Hepatocyte (in vitro differentiated cells): ENCODE results near the gene UPF2. TPM values are rescaled to one million over a fixed set of nuclear protein-coding genes. Genes with fewer than 3 reads are reported as not detected.
"Not testable (repeated sequence)": the region's sequence is repeated elsewhere in the genome, so short reads cannot be mapped to it uniquely, and the experiment has no call there.

Experiments
- DNase-seq: peaks from one replicate; pipeline ENCODE4 v3.0.0-alpha.2; 2016; ENCODE audit warnings: low spot score
- H2AFZ ChIP-seq: fragments of 200-600 bp; sonication (generic); 2 replicates; pipeline ENCODE4 v1.6.0; 2016; ENCODE audit warnings: antibody characterized with exemption, mild to moderate bottlenecking
- H3K27ac ChIP-seq: fragments of 200-600 bp; sonication (generic); 2 replicates; pipeline ENCODE4 v1.5.1; 2016; ENCODE audit warnings: mild to moderate bottlenecking
- H3K27me3 ChIP-seq: fragments of 200-600 bp; sonication (generic); 2 replicates; pipeline ENCODE4 v1.6.1; 2016
- H3K36me3 ChIP-seq: fragments of 200-600 bp; sonication (generic); replicated peaks from 2 replicates; pipeline ENCODE4 v1.5.1; 2016; ENCODE audit warnings: low read depth; ENCODE audit not compliant: insufficient read depth
- H3K4me1 ChIP-seq: fragments of 200-600 bp; sonication (generic); 2 replicates; pipeline ENCODE4 v1.5.1; 2016; ENCODE audit warnings: mild to moderate bottlenecking, moderate library complexity; ENCODE audit not compliant: insufficient read depth
- H3K4me2 ChIP-seq: fragments of 200-600 bp; sonication (generic); 2 replicates; pipeline ENCODE4 v1.6.0; 2016
- H3K4me3 ChIP-seq: fragments of 200-600 bp; sonication (generic); 2 replicates; pipeline ENCODE4 v1.5.1; 2016; ENCODE audit warnings: mild to moderate bottlenecking
- H3K79me2 ChIP-seq: fragments of 200-600 bp; sonication (generic); 2 replicates; pipeline ENCODE4 v1.6.0; 2017; ENCODE audit warnings: mild to moderate bottlenecking
- H3K9me2 ChIP-seq: fragments of 200-600 bp; sonication (generic); replicated peaks from 2 replicates; pipeline ENCODE4 v1.6.0; 2017; ENCODE audit warnings: mild to moderate bottlenecking; ENCODE audit not compliant: insufficient read depth
- H3K9me3 ChIP-seq: fragments of 200-600 bp; sonication (generic); 2 replicates; pipeline ENCODE4 v1.5.1; 2016; ENCODE audit warnings: low read depth, mild to moderate bottlenecking
- H4K20me1 ChIP-seq: fragments of 200-600 bp; sonication (generic); 2 replicates; pipeline ENCODE4 v1.6.0; 2016; ENCODE audit warnings: mild to moderate bottlenecking; ENCODE audit not compliant: insufficient read depth, poor library complexity, severe bottlenecking
- CTCF ChIP-seq: fragments of 200-600 bp; sonication (generic); IDR thresholded peaks from 2 replicates; pipeline ENCODE4 v1.5.1; 2016; ENCODE audit warnings: antibody characterized with exemption, mild to moderate bottlenecking; ENCODE audit not compliant: poor library complexity
- EZH2 ChIP-seq: fragments of 200-600 bp; sonication (generic); IDR thresholded peaks from 2 replicates; pipeline ENCODE4 v1.6.1; 2016; ENCODE audit warnings: antibody characterized with exemption, mild to moderate bottlenecking, borderline replicate concordance
- EZH2phosphoT487 ChIP-seq: fragments of 200-600 bp; sonication (generic); IDR thresholded peaks from one replicate; pipeline ENCODE4 v1.6.1; 2018; ENCODE audit warnings: antibody characterized with exemption, mild to moderate bottlenecking, low read depth, moderate library complexity; ENCODE audit not compliant: unreplicated experiment, severe bottlenecking
- WGBS: methylation state at CpG from one replicate; pipeline ENCODE4 v1.1.6; 2016; ENCODE audit warnings: low lambda C conversion rate; ENCODE audit errors: missing lambda C conversion rate; 5-methylcytosine and 5-hydroxymethylcytosine counted together
- polyA plus RNA-seq: library from polyadenylated mRNA; unstranded; fragments of >200 nt; fragmentation: Nextera tagmentation; extraction: Ambion mirVana; gene quantifications from 2 replicates; pipeline ENCODE4 v1.2.1, GENCODE V29; 2016
- total RNA-seq: library from RNA; depleted of rRNA; stranded (reverse); fragments of >200 nt; gene quantifications from 2 replicates; pipeline ENCODE4 v1.2.3, GENCODE V29; 2014

Gene UPF2
- total and polyA plus RNA-seq, 2 experiments from 2014 or later: 12.3 to 14.5 TPM

DNA sequence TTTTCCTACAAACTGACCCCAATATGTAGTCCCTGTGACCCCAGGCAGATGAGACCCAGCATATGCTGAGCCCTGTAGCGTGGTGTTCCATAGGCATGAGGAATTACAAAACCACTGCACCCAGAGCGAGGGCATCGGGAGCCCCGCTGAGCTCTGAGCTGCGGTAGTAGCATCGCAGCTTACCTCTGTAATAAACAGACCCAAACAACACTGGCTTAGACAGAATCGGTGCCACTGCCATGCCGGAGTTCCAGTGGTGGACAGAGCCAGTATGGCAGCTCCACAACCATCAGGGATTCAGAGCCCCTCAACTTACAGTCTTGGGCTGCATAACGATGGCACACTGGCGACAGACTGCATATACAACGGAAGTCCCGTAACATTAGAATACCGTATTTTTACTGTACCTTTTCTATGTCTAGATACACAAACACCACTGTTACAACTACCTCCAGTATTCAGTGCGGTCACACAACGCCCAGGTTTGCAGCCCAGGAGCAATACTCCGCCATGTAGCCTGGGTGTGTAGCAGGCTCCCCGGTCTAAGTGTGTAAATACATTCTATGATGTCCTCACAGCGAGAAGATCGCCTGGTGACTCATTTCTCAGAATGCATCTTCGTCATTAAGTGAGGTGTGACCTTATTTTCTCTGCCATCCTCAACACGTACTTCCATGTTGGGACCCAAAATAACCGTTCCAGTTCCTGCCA lies 150.7 kb downstream of the UPF2 start:
- Histone ChIP-seq H3K4me1 (no peaks in the 10 kb centered on the region), H4K20me1 (no peaks in the 10 kb centered on the region), H3K4me3 (no peak overlapping the region), H2AFZ (no peak overlapping the region), H3K27ac (no peak overlapping the region), H3K36me3 (no peaks in the 10 kb centered on the region), H3K79me2 (no peaks in the 10 kb centered on the region), H3K27me3 (no peaks in the 10 kb centered on the region), H3K9me3 (no peaks in the 10 kb centered on the region), H3K4me2 (no peak overlapping the region), H3K9me2 (no peaks in the 10 kb centered on the region)
- TF ChIP-seq EZH2 (no peak), CTCF (no peak), EZH2phosphoT487 (no peak)
- DNase-seq: no peak
- 94% methylated on average over 22 of the region's 22 CpGs for WGBS

DNA sequence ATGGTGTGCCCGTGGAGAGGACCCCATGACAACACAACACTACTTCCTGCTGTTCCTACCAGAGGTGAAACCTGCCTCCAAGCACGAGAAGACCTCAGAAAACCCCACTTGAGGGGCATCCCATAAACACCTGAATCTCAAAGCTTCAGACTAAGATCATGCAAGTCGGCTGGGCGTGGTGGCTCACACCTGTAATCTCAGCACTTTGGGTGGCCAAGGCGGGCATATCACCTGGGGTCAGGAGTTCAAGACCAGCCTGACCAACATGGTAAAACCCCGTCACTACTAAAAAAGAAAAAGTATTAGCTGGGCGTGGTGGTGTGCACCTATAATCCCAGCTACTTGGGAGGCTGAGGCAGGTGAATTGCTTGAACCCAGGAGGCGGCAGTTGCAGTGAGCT lies 153.3 kb downstream of the UPF2 start:
- H3K4me3 ChIP-seq, H3K27ac ChIP-seq, H3K79me2 ChIP-seq, H3K27me3 ChIP-seq, H2AFZ ChIP-seq, H3K9me2 ChIP-seq, DNase-seq, H4K20me1 ChIP-seq, H3K9me3 ChIP-seq, H3K4me2 ChIP-seq, H3K36me3 ChIP-seq, H3K4me1 ChIP-seq: not testable (repeated sequence)
- 85% methylated on average over 8 of the region's 8 CpGs for WGBS

- DNase-seq: no peak
- Histone ChIP-seq H3K4me3 (no peak overlapping the region), H2AFZ (no peak overlapping the region), H4K20me1 (no peaks in the 10 kb centered on the region), H3K27me3 (no peaks in the 10 kb centered on the region), H3K36me3 (no peaks in the 10 kb centered on the region), H3K79me2 (no peaks in the 10 kb centered on the region), H3K4me2 (no peak overlapping the region), H3K9me3 (no peaks in the 10 kb centered on the region), H3K4me1 (no peaks in the 10 kb centered on the region), H3K27ac (no peak overlapping the region), H3K9me2 (no peaks in the 10 kb centered on the region)
- WGBS: 95% methylated on average over 13 of the region's 16 CpGs
- no peak for TF ChIP-seq CTCF
- TF ChIP-seq EZH2phosphoT487: no peak
- TF ChIP-seq EZH2: no peak
Observed at GRCh38 chr10:11887381-11888227, 155.0 kb downstream of the UPF2 start.

GRCh38 chr10:11886851-11887250 lies 155.8 kb downstream of the UPF2 start:
- no peak for TF ChIP-seq EZH2
- TF ChIP-seq CTCF: no peak
- no peak for TF ChIP-seq EZH2phosphoT487
- 93% methylated on average over 12 of the region's 12 CpGs for WGBS
- Histone ChIP-seq H3K27me3 (no peaks in the 10 kb centered on the region), H3K36me3 (no peaks in the 10 kb centered on the region), H3K27ac (no peak overlapping the region), H3K4me1 (peaks cover 2% of the 10 kb centered on the region), H3K4me3 (no peak overlapping the region), H3K79me2 (no peaks in the 10 kb centered on the region), H3K9me2 (no peaks in the 10 kb centered on the region), H2AFZ (no peak overlapping the region), H3K4me2 (no peak overlapping the region), H4K20me1 (no peaks in the 10 kb centered on the region), H3K9me3 (no peaks in the 10 kb centered on the region)
- no peak for DNase-seq
